Activated CD4-positive, alpha-beta T cell treated with anti-CD3 and anti-CD28 coated beads for 24 hours (primary cell): ENCODE measurements around the gene VCAN.

ENCODE experiments used
- DNase-seq, 2 donors: peaks; one replicate each; pipeline ENCODE4 v3.0.0-alpha.2; 2020; ENCODE audit warnings: low read depth in 2 of 2

The VCAN gene

DNA sequence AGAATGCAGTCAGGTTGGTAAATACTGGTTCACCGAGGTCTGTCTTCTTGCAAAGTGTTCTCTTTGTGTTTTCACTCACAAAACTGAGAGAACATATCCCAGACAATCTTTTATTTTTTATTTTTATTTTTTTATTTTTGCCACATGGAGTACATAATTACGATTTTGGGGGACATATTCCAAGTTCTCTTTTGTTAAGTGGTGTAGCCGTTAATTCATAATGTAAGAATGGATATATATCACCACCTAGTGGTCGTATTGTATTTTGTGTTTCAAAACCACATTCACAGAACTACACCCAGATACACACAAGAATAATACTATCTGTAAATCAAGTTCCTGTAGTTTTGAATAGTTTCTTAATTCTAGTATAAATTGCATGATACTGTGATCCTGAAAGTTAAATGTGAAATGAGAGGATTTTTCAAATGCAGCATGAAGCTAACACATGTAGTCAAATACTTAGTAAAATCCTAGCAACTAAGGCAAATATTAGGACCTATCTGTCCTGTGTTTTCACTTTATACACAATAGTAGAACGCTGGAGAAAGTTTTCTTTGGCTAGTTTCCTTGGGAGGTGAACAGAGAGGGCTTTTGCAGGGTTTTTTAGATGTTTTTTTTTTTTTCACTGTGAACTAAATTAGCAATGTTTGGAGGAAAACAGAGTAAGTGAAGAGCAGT lies 92.7 kb downstream of the VCAN start:
- no peak for DNase-seq

DNA sequence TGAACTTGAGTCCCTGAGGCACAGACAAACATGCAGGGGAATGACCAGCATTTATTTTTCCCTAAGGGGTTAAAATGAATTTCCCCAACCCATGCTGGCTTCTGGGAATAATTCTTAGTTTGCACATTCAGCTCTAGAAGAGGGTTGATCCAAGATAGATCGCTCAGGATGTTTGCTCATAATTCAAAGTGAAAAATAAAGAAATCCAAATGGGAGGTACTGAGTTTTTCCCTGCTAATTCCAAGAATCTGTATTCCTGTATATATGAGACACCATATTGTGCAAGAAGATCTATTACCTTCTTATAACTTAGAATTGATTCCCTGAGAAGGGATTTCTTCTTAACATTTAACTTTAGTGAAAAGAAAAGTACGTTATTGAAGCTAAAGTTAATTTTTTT lies 96.2 kb downstream of the VCAN start:
- no peak for DNase-seq

DNA sequence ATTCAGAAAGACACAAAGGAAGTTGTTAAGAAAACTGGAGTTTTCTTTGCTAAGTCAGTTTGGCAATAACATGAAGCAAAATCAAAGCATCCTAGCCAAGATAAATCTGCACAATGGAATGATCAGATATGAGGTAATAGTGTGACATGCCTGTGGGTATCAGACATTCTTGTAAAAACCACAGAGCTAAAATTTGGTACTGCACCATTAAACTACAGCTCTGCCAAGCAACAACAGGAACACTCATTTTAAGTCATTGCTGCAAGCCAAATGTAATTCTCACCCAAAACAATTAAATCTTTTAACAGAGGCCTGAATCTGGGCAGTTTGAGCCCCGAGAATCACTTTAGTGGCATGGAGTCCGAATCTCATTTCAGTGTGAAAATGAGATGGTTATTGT lies 96.6 kb downstream of the VCAN start:
- DNase-seq: no peak

DNA sequence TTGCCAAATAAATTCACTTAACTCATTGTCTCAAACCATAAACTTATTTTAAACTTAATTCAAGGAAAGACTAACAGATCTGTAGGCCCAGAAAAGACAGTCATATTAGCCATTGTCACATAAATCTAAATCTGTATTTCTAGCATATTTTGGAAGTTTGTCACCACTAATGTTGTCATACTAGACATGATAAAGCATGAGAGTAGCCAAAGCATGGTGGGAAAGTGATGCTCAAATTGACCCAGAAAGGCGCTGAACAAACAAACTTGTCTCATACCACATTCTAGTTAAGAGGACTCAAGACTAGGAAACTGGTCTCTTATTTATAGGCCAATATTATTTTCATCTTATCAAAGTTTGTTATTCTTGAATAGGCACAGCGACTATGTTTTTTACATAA lies 99.4 kb downstream of the VCAN start:
- no peak for DNase-seq

DNA sequence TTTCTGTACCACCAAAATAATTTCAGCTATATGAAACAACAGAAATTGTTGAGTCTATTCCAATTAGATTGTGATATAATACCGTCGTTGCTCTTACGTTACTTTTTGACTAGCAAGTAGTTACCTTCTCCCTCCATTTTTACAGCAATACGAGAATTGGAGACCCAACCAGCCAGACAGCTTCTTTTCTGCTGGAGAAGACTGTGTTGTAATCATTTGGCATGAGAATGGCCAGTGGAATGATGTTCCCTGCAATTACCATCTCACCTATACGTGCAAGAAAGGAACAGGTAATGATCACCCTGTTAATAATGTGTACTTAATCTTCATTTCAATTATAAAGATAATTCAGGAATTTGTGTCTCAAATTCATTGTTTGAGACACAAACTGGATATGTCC lies 100.7 kb downstream of the VCAN start:
- no peak for DNase-seq

DNA sequence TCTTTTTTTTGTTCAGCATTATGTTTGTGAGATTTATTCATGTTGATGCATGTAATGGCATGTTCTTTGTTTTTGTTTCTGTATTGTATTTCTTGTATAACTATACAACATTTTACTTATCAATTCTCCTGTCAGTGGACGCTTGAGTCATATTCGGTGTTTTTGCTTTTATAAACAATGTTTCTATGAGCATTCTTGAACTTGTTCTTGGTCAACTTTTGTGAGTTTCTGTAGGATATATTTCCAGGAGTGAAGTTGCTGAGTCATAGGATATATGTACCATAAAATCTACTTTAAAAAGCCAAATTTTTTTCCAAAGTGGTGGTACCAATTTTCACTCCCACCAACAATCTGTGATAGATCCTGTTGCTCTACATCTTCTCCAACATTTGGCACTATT lies 104.8 kb downstream of the VCAN start:
- no peak for DNase-seq

DNA sequence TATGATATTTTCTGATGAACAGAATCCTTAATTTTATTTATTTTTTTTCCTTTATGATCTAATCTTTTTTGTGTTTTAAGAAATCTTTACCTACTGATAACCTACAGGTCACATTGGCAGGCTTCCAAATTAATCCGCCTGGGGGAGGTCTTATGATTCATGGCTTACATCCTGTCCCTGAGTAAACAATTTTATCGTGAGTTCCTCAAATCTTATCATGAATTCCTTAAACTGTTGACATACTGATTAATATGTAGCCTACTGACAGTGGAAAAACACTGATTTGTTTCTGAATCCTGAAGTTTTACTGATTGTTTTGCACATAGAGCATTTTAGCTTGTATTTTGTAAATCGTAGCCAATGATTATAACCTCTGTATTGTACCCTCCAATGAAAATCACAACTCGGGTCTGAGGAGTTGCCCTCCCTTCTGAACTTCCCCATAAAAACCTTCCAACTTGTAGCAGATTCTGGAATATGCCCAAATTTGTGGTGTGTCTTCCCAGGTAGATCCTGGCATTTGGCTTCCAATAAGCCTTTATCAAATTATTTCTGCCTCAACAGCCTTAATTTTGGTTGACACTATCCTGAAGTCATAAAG lies 105.6 kb downstream of the VCAN start:
- no peak for DNase-seq

DNA sequence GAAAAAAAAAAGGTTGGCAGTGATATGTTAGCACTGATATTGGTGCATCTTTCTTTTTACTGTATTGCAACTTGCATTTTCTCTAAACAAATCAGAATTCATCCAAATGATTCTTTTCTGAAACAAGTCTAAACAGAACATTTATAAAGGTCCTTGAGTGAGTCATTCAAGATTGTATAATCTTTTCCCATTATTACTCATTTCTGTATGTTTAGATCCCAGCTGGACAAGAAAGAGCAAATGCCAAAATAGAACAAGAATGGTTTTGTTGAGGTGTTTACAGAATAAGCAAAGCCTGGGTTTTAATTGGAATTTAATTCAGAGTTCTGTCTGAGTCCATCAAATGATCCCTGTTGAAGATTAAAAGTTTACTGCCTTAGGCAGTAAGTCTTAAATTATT lies 112.3 kb downstream of the VCAN start:
- DNase-seq: no peak

DNA sequence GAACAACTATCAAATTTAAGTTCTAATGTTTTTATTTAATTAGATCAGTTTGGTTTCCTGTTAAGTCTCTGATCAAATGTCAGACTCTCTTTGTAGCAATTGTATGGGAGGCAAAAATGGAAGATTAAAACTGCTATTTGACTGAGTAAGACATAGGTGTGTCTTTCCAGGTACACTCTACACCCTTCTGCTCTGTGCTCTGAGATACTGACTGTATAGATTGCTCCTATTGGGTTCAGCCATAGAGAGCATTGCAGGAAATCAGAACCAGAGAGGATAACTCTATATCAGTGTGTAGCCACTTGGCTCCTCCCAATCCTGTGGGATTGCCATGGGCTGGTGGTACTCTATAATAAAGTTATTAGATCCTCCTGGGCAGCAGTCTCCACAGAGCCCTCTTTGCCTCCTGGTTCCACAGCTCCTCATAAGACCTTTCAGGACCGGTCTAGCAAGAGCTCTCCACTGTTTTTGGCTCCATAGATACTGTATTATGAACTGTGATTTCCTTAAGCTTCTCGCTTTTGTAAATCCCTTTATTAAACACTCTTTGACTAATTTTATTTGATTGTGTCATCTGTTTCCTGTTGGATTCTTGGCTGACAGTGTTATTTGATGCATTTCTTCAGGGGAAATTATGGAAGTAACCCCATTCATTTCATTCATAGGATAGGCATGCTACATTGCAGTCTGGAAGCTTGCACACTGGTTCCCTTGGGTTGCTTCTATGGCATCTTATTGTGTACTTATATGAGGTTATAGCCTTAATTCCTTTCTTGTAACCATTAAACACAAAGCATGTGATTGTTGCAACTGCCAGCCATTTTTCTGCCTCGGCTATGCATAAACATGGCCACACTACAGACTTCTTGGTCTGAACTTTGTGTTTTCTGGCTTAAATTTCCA lies 115.6 kb downstream of the VCAN start:
- no peak for DNase-seq

DNA sequence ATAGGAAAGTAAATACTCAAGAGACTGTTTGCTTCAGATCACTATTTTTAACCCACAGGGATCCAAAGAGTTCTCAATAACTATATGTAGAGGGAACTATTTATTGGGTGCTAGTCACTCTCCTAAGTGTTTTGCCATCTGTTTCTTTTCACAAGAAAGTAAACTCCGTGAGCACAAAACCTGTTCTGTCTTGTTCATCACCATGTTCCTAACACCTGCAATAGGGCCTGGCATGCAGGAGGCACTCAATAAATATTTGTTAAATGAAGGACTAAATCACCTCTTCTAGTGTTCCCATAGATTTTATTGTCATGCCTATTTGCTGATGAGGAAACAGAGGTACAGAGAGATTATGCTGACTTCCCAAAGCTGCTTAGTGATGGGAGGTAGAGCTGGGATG lies 118.2 kb downstream of the VCAN start:
- no peak for DNase-seq

DNA sequence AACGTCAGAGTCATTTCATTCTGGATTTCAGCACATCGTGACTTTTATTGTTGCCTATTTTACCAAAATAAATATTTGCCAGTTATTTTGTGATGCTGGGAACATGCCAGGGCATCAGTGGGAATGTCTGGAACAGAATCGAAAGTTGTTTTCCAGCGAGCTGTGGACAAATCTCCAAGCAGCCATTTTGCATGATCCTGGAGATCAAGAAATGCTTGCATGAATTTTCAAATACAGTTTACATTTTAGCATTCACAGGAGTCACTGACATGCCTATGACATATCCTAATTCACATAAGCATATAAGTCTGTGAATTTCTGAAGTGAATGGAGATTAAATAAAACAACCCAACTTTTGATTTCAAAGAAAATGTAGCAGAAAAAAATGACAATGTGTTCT lies 119.4 kb downstream of the VCAN start:
- DNase-seq: no peak

DNA sequence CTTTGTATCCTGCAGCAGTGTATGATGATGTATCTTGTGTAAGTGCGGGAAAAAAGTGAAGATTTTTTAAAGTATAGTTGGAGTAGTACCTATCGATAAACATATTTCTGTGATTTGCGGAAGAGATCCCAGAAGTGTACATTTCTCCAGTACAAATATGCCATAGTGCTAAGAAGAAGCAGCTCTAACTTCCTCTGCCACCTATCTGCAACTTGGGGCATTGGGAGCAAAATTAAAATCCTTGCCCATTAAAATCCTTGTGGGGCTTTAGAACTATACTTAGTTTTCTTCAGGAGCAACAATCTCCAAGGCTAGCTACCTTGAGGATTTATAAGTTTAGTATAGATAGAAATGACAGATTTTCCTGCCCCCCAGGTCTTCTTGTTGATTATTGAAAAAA lies 123.7 kb downstream of the VCAN start:
- no peak for DNase-seq

DNA sequence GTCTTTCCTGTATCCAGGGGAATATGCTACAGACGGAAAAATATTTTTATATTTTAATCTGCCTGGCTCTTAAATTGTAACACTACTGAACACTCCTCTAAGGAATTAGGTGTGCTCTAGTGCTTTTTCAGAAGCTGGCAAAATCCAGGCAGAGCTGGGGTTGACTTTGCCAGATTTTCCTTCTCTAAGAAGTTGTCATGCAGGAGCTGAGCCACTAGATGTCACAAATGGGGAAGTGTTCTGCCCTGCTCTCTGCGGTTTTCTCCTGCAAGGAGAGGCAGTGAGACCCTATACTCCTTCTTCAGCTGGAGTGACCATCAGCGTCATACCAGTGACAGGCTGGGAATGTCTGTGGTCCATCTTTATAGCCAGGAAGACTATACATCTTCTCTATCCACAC lies 136.6 kb downstream of the VCAN start:
- DNase-seq: no peak

DNA sequence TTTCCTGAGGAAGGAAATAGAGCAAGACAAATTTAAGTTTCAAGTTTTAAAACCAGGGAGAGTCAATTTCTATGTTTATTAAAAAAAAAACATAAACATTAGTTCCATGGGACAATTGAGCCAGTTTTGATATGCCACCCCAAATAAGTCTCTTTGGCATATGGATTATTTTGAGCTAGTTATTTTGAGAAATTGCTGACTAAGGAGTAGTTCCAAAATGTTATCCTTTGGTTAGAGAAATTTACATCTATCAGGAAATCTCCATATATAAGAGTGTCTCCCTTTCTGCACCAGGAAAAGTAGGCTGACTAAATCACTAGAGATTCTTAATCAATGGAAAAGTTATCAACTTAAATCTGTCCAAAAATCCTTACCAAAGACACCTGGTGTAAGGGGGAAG lies 143.3 kb downstream of the VCAN start:
- no peak for DNase-seq

DNA sequence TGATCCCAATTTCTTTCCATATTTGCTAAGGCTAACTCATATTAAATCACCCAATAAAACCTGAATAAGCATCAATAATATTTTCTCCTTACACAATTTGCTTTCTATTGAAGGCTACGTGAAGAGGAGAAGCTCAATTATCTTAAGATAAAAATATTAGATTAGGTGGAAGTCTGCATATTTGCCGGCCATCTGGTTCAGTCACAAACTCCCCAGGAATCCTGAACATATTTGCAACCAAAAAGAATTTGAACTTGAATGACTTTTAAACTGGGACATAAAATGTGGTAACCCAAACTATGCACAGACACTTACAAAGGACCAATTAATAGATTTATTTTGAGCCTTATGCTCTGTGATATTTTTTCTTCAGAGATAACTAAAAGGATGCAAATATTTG lies 156.8 kb downstream of the VCAN start:
- DNase-seq: no peak
